Activated CD4-positive, alpha-beta T cell treated with anti-CD3 and anti-CD28 coated beads, Interleukin-2, amount 50 U/mL, for 1 hour (primary cell): ENCODE data around the gene DCHS1.

Source experiments
- DNase-seq: peaks from one replicate; pipeline ENCODE4 v3.0.0-alpha.2; 2020

Gene DCHS1

GRCh38 chr11:6646918-6647679 lies 8.5 kb downstream of the DCHS1 start:
- DNase-seq, result no peak

DNA sequence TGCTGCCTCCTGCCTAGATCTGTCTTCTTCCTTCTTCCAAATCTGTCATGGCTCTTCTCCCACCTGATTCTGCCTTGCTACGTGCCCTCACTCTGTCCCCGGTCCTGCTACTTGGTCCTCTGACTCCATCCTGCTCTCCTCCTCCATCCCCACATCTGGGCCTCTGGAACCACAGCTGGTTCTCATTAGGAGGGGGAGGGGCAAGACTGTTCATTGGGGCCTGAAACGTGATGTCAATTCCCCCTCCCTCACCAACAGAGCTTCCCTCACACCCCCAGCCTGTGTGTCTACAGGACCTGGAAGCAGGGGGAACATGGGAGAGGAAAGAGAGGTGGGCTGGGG lies 9.1 kb downstream of the DCHS1 start:
- no peak for DNase-seq

DNA sequence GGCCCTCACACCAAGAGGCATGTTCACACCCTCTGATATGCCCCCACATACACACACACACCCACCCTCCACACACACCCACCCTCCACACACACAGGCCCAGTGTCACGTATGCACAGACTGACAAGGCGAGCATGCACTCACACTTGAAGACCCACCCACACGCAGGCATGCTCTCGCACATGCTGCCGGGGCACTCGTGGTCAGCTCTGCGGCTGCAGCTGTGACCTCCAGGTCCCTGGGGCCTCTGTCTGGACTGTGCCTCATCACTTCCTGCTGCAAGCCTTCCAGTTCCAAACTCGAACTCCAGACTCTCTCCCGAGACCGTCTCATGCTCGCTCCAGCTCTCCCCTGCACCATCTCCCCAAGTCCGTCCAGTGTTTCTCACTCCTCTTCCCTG lies 9.5 kb downstream of the DCHS1 start:
- no peak for DNase-seq

DNA sequence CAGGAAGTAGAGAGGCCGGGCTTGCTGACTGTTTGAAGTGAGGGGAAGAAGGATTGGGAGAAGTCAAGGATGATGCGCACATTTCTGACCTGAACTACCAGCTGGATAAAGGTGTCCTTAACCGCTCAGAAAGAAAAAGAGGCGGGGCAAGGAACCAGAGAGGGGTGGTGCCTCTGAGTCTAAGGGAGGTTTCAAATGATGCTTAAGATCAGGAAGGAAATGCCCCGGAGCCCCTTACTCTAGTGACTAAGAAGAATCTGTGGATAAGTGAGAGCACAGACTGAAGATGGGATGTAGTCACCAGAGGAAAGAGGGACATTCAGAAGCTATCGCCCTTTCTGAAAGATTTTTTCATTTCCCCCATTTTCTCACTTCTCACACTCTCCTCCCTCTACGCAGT lies 12.7 kb downstream of the DCHS1 start:
- no peak for DNase-seq

DNA sequence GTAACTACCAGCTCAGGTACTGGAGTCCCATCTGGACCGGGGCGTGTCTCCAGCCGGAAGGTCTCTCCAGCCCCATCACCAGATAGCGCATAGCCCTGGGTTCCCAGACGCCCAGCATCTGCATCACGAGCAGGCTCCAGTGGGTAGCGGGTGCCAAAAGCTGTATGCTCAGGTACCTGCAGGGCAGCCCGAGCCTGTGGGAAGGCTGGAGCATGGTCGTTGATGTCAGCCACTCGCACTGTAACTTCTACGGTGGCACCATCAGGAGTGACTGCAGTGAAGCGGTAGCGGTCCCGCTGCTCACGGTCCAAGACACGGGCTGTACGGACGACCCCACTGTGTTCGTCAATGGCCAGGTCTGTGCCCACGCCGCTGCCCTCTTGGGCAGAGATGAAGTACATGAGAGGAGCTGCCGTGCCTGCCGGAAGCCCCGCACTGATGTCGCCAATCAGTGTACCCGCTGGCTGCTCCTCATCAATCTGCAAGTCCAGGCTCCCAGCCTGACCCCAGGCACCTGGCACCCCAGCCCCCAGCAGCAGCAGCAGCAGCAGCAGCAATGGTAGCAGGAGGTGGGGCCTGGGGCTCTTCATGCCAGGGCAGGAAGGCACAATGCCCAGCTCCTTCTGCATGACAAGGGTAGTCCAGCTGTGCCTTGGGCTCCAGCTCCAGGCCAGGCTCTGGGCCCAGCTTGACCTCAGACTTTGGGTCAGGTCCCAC lies 14.5 kb downstream of the DCHS1 start:
- DNase-seq, result no peak

GRCh38 chr11:6640036-6640984 lies 15.3 kb downstream of the DCHS1 start:
- no peak for DNase-seq

DNA sequence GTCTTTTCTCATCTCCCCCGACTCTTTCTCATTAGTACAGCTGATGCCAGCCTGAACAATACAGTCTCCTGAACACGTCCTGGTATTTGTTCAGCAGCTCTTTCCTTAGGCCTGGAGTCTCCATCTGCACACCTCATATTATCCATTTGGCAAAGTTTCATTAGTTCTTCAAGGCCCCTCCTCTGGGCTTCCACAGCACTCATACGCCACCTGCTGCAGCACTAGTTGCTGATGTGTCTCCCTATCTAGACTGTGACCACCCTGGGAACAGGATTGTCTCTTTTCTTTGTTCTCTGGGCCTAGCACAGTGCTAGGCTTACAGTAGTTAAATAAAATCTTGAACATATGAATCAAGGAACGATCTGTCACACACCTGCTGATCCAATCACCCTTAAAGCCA lies 17.2 kb downstream of the DCHS1 start:
- DNase-seq, result no peak

GRCh38 chr11:6637871-6638270 lies 17.7 kb downstream of the DCHS1 start:
- DNase-seq, result no peak

DNA sequence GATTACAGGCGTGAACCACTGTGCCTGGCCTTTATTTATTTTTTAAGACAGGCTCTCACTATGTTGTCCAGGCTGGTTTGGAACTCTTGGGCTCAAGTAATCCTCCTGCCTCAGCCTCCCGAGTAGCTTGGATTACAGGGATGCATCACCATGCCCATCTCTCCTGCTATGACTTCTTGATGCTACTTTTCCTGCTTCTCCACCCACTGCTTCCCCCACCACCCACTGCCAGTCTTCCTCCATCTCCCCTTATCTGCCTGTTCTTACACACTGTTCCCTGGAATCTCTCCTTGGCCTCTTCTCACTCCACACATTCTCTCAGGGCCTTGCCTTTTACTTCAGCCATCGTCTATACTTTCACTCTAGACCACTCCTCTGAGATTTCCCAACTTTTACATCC lies 19.1 kb downstream of the DCHS1 start:
- no peak for DNase-seq

DNA sequence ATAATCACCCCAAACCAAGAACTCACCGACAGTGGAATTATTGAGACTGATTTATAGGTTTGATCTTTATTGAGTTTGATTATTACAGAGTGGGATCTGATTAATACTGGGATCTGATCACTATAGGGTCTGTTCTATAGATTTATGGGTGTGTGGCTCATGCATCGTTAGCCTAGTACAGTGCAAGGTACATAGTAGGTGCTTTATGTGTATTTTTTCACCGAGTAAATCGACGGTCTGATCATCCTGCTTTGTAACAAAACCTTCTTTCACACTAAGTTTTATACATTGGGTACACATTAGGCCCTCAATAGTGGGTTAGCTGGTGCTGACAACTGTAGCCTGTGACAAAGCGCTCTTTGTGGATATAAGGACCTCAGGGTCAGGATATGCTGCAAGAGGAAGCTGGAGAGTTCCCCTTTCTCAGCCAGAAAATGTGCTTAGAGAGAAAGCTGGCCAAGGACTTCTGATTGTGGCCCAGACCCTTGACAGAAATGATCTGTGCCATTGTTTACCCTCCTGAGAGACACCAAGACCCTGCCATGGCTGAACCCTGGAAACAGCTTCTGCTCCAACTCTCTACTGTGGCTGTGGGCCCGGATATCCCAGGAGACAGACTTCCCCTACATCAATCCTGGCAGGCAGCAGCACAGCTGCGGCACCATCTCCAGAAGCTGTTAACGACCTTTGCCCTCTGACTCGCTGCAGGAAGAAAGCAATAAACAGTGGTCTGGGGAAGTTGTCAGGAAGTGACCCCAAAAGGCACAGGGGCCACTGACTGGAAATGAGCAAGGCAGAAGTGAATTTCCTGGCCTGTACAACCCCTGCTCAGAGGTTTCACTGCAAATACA lies 20.3 kb downstream of the DCHS1 start:
- no peak for DNase-seq

DNA sequence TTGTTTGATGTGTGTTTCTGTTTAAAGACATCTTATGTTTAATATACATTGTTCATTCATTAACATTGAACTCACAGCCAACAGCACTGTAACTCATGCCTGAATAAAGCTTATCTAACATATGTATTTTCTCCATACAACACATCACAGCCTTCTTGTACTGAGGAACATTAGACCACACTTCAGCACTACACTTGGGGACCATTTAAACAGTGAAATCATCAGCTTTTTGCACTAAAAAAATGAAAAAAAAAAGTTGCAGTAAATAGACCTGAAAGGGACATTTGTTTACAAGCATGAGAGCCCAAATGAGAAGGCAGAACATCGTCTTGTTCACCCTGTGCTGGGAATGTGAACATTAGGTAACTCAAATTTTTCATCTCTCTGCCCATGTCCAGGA lies 21.1 kb downstream of the DCHS1 start:
- DNase-seq, result no peak

DNA sequence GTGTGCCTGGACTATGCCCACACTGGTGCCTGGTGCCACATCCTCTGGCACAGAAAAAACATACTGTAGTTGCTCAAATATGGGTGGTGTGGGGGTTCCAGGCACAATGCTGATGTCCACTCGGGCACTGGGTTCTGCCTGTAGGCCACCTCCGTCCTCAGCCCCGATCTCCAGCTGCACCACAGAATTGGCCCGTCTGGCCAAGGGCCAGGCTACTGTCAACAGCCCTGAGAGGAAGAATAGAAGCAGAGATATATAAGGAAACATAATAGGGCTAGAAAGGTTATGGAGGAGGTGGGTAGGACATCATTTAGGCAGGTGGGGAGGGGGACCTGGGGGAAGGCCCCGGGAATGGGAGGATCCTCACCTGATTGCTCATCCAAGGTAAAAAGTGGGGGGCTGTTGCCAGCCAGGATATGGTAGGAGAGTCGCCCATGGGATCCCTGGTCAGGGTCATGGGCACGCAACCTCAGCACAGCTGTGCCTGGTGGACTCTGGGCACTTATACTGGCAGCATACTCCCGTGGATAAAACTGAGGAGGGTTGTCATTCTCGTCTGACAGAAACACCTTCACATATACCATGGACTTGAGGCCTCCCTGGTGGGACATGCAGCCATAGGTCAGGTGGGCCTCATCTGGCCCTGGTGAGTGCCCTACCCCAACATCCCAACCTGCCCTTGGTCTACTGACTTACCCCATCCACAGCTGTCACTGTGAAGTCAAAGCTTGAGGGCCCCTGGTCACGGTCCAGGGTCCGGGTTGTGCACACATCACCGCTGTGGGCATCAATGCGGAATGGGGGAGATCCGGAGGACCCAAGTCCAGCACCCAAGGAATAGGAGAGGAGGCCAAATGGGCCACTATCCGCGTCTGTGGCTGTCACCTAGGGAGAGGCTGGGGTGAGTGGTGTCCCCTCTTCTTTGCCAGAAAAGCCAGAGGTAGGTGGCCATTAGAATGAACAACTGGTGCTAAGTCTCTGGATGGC lies 21.9 kb downstream of the DCHS1 start:
- DNase-seq, result no peak

DNA sequence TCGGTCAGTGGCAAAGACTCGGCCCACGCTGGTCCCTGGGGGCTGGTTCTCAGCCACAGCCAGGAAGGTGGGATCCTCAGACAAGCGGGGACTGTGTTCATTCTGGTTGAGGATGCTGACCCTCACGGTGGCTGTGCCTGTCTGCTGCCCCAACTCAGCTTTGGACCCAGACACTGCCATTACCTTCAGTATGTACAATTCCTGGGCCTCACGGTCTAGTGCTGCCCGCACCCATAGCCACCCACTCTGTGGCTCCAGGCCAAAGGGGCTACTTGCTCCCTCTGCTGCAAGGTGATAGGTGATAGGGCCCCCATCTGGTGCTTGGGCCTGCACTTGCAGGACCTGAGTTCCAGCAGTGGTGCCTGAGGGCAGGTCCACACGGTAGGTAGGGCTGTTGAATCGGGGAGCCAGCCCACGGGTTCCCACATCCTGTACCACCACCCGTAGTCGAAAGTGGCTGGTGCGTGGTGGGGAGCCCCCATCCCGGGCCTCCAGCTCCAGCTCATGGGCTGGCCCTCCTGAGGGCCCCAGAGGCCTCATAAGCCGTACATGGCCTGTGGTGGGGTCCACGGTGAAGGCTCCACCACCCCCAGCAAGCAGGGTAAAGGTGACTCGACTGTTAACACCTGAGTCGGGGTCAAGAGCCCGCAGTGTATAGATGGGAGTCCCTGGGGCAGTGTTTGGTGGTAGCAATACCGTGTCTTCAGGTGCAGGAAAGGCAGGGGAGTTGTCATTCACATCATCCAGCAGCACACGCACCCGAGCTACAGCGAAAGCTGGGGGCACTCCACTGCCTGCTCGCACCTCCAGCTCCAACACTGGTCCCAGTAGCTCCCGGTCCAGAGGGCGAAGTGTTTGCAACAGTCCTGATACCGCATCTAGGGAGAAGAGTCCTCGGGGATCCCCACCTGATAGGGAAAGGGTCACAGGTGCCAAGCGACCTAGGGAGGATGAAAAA lies 23.2 kb downstream of the DCHS1 start:
- no peak for DNase-seq

- no peak for DNase-seq
Observed at GRCh38 chr11:6631361-6631890, 24.2 kb downstream of the DCHS1 start.

- no peak for DNase-seq
Observed at GRCh38 chr11:6630632-6631291, 24.8 kb downstream of the DCHS1 start.

DNA sequence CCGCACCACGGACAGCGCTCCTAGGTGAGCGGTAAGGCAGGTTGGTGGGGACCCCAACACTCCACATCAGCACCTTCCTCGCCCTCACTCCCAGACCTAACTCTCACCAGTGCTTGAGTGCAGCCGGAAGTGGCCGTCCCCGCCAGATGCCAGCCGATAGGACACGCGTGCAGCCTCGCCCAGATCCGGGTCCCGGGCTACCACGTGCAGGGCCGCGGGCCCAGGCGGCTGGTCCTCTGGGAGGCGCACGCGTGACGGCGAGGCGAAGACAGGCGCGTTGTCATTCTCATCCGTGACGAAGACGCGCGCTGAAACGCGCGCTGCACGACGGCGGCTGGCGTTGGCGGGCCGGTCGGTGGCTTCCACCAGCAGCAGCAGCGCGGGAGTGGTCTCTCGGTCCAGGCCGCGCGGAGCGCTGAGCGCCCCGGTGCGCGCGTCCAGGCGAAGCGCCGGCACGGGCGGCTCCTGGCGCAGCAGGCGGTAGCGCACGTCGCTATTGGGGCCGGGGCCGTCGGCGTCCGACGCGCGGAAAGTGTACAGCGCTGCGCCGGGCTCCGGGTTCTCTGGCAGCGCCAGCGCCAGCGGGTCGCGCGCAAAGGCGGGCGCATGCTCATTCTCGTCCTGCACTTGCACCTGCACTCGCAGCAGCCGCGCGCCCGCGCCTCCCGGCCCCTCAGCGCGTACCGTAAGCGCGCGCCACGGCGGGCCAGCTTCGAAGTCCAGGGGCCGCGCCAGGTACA lies 25.5 kb downstream of the DCHS1 start:
- DNase-seq, result no peak

DNA sequence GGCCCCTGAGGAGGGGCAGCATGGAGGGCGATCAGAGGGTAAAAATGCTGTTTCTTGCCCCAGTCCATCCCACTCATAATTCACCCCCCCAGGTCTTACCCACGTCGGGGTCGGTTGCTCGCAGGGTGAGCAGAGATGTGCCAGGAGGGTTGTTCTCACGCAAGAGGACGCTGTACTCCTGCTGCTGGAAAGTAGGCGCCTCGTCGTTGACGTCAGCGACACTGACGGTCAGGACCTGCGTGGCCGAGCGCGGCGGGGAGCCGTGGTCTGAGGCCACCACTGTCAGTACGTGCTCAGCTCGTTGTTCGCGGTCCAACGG lies 26.1 kb downstream of the DCHS1 start:
- DNase-seq, result no peak

- no peak for DNase-seq
Observed at GRCh38 chr11:6628526-6628925, 27.1 kb downstream of the DCHS1 start.

- no peak for DNase-seq
Observed at GRCh38 chr11:6627762-6628241, 27.8 kb downstream of the DCHS1 start.
